Activated CD8-positive, alpha-beta T cell treated with anti-CD3 and anti-CD28 coated beads for 36 hours (primary cell): ENCODE data around the gene MCOLN2. TPM values are rescaled to one million over a fixed set of nuclear protein-coding genes. Genes with fewer than 3 reads are reported as not detected.
"Not testable (repeated sequence)": the region's sequence is repeated elsewhere in the genome, so short reads cannot be mapped to it uniquely, and the experiment has no call there.

Experiments
- ATAC-seq: fragments of 200-7000 bp; cut with Tn5 transposase; one replicate; pipeline ENCODE4 v1.10.0; 2021; ENCODE audit warnings: mild to moderate bottlenecking, moderate library complexity
- CTCF ChIA-PET: fragments of 350-600 bp; sonication (Branson Sonifier 250); formaldehyde crosslinking; loops from one replicate; lab custom pipeline; 2021; ENCODE audit warnings: antibody characterized with exemption; lab: Charles Lee
- POLR2A ChIA-PET: fragments of 350-600 bp; sonication (Branson Sonifier 250); formaldehyde crosslinking; loops from one replicate; lab custom pipeline; 2021; ENCODE audit warnings: antibody characterized with exemption; lab: Charles Lee
- DNase-seq: peaks from one replicate; pipeline ENCODE4 v3.0.0-alpha.2; 2020
- H3K27ac Mint-ChIP-seq: one replicate; pipeline ENCODE4 v1.8.0; 2021; ENCODE audit warnings: mild to moderate bottlenecking, mixed read lengths
- H3K27me3 Mint-ChIP-seq: one replicate; pipeline ENCODE4 v1.8.0; 2021; ENCODE audit warnings: mixed read lengths
- H3K36me3 Mint-ChIP-seq: one replicate; pipeline ENCODE4 v1.8.0; 2021; ENCODE audit warnings: low read depth, mixed read lengths
- H3K4me1 Mint-ChIP-seq: one replicate; pipeline ENCODE4 v1.8.0; 2021; ENCODE audit warnings: low read depth, mixed read lengths
- H3K4me3 Mint-ChIP-seq: one replicate; pipeline ENCODE4 v1.8.0; 2021; ENCODE audit warnings: mild to moderate bottlenecking, moderate library complexity, mixed read lengths
- H3K9me3 Mint-ChIP-seq: one replicate; pipeline ENCODE4 v1.8.0; 2021; ENCODE audit warnings: mixed read lengths
- intact Hi-C: fragments of 100-400 bp; cut with micrococcal nuclease; formaldehyde crosslinking; loops from one replicate; pipeline ENCODE4 v1.10.0; 2022
- total RNA-seq, 2 experiments: library from RNA; stranded (reverse); gene quantifications; one replicate each; pipeline ENCODE4 v1.2.3, GENCODE V29; 2021
- TF ChIP-seq, protein P1 (sequence below): fragments of 200-600 bp; IDR thresholded peaks from one replicate; pipeline ENCODE4 v1.8.0; 2022; ENCODE audit warnings: antibody characterized with exemption, mild to moderate bottlenecking

The MCOLN2 gene
- total RNA-seq, 2 experiments from 2014 or later, result 15.7 to 17.8 TPM

DNA sequence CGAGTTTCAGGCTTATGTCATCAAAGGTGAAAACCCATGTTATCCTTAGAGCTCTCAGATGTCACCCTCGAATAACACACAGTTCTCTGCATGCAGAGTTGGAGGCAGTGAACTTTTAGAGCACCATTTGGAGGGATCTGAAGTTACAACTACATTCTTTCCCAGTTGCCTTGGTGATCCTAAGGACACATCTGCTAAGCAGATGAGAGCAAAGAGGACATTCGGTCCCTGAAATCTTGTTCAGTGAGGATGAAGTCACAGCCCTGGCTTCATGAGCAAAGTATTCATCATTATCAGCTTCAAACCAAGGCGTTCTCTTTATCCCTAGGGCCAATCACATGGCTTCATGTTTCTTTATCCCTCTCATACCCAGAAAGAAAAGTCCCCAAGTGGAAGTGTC lies 23.1 kb upstream of the MCOLN2 start:
- H3K36me3 Mint-ChIP-seq, result no peaks in the 10 kb centered on the region
- H3K4me3 Mint-ChIP-seq, result no peak overlapping the region
- no peak for ATAC-seq
- no peaks in the 10 kb centered on the region for H3K9me3 Mint-ChIP-seq
- POLR2A ChIA-PET, result interaction anchor here (0.6 kb wide), 1 partner anchor 180 kb away, joined by 3 read pairs; the partner anchor contains the start of gene SYDE2
- TF ChIP-seq, protein P1, sequence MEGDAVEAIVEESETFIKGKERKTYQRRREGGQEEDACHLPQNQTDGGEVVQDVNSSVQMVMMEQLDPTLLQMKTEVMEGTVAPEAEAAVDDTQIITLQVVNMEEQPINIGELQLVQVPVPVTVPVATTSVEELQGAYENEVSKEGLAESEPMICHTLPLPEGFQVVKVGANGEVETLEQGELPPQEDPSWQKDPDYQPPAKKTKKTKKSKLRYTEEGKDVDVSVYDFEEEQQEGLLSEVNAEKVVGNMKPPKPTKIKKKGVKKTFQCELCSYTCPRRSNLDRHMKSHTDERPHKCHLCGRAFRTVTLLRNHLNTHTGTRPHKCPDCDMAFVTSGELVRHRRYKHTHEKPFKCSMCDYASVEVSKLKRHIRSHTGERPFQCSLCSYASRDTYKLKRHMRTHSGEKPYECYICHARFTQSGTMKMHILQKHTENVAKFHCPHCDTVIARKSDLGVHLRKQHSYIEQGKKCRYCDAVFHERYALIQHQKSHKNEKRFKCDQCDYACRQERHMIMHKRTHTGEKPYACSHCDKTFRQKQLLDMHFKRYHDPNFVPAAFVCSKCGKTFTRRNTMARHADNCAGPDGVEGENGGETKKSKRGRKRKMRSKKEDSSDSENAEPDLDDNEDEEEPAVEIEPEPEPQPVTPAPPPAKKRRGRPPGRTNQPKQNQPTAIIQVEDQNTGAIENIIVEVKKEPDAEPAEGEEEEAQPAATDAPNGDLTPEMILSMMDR, result no peak
- H3K27me3 Mint-ChIP-seq, result peaks cover 1% of the 10 kb centered on the region
- no peak for DNase-seq
- H3K27ac Mint-ChIP-seq, result no peak overlapping the region
- no peaks in the 10 kb centered on the region for H3K4me1 Mint-ChIP-seq
- intact Hi-C loops, result no loop called here
- CTCF ChIA-PET, result interaction anchor here (1.2 to 4.3 kb wide), 3 partner anchors 28 to 84 kb away, joined by 3 to 38 read pairs (median 4); partner anchors contain the start of gene MCOLN3

DNA sequence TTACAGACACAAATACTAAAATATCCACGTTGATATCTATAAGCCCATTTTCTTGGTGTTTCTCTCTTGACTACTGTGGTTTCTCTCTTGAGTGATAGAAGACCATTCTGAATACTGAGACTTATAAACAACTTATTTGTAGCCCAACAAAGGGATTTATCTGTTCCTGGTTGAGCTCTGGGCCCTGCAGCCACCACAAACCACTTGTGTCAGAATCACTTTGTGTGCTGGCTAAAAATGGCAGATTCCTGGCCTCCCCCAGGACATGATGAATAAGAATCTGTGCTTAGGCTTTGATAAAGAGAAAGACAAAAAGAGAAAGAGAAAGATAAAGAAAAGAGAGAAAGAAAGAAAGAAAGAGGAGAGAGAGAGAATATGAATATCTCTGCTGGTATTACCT lies 18.9 kb upstream of the MCOLN2 start:
- CTCF ChIA-PET, result interaction anchor here (1.6 kb wide), 1 partner anchor 71 kb away, joined by 5 read pairs; no protein-coding TSS in a partner anchor

DNA sequence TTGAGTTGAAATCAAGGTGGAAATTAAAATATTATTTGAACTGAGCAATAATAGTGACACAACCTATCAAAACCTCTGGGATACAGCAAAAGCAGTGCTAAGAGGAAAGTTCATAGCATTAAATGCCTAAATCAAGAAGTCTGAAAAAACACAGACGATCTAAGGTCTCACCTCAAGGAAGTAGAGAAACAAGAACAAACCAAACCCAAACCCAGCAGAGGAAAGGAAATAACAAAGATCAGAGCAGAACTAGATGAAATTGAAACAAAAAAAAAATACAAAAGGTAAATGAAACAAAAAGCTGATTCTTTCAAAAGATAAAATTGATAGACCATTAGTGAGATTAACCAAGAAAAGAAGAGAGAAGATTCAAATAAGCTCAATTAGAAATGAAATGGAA lies 8.7 kb upstream of the MCOLN2 start:
- H3K36me3 Mint-ChIP-seq, result peaks cover 15% of the 10 kb centered on the region
- H3K27ac Mint-ChIP-seq, POLR2A ChIA-PET, intact Hi-C loops, ATAC-seq, H3K4me3 Mint-ChIP-seq, H3K4me1 Mint-ChIP-seq, DNase-seq, H3K27me3 Mint-ChIP-seq: not testable (repeated sequence)
- H3K9me3 Mint-ChIP-seq, result peaks cover 34% of the 10 kb centered on the region
- CTCF ChIA-PET, result interaction anchor here (0.7 kb wide), 1 partner anchor 46 kb away, joined by 3 read pairs; no protein-coding TSS in a partner anchor

More for the DNA sequence above, 18.9 kb upstream of the MCOLN2 start:
- no peaks in the 10 kb centered on the region for H3K9me3 Mint-ChIP-seq
- POLR2A ChIA-PET, result no interaction called here
- no peak overlapping the region for H3K4me3 Mint-ChIP-seq
- no peak for DNase-seq
- TF ChIP-seq, protein P1, result no peak
- no peaks in the 10 kb centered on the region for H3K27me3 Mint-ChIP-seq
- no peak for ATAC-seq
- intact Hi-C loops, result no loop called here
- H3K4me1 Mint-ChIP-seq, result peaks cover 3% of the 10 kb centered on the region
- no peak overlapping the region for H3K27ac Mint-ChIP-seq
- H3K36me3 Mint-ChIP-seq, result no peaks in the 10 kb centered on the region

DNA sequence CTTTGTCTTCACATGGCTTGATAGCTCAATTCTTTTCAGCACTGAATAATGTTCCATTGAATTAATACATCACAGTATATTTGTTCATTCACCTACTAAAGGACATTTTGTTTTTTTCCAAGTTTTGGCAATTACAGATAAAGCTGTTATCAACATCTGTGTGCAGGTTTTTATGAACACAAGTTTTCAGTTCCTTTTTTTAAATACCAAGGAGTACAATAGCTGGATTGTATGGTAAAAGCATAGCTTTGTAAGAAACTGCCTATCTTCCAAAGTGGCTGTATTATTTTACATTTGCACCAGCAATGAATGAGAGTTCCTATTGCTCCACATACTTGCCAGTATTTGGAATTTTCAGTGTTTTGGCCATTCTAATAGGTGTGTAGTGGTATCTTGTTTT lies 4.8 kb upstream of the MCOLN2 start:
- POLR2A ChIA-PET, result no interaction called here

GRCh38 chr1:84998642-84999280 lies 1.8 kb upstream of the MCOLN2 start:
- DNase-seq (peak; percentile 71), ATAC-seq (peak; percentile 63)
- POLR2A ChIA-PET, result interaction anchor here (1.4 kb wide), 1 partner anchor 60 kb away, joined by 3 read pairs; no protein-coding TSS in a partner anchor
- peaks cover 27% of the 10 kb centered on the region for H3K4me1 Mint-ChIP-seq
- CTCF ChIA-PET, result interaction anchor here (1.0 to 2.1 kb wide), 4 partner anchors 28 to 261 kb away, joined by 3 to 8 read pairs (median 4); partner anchors contain the start of gene C1orf52
- H3K9me3 Mint-ChIP-seq, result peaks cover 3% of the 10 kb centered on the region
- peak overlapping the region; percentile 77 for H3K4me3 Mint-ChIP-seq
- H3K36me3 Mint-ChIP-seq, result peaks cover 5% of the 10 kb centered on the region
- TF ChIP-seq, protein P1, result no peak
- intact Hi-C loops, result no loop called here
- H3K27me3 Mint-ChIP-seq, result peaks cover 19% of the 10 kb centered on the region
- peak overlapping the region; percentile 70 for H3K27ac Mint-ChIP-seq

More for the DNA sequence above, 4.8 kb upstream of the MCOLN2 start:
- intact Hi-C loops, result no loop called here
- no peak overlapping the region for H3K4me3 Mint-ChIP-seq
- no peak for DNase-seq
- ATAC-seq, result no peak
- no peak overlapping the region for H3K27ac Mint-ChIP-seq
- H3K36me3 Mint-ChIP-seq, result peaks cover 15% of the 10 kb centered on the region
- H3K4me1 Mint-ChIP-seq, result peaks cover 23% of the 10 kb centered on the region
- H3K27me3 Mint-ChIP-seq, result peaks cover 19% of the 10 kb centered on the region
- H3K9me3 Mint-ChIP-seq, result peaks cover 22% of the 10 kb centered on the region
- TF ChIP-seq, protein P1, result no peak
- CTCF ChIA-PET, result interaction anchor here (0.9 to 3.9 kb wide), 2 partner anchors 57 to 258 kb away, joined by 3 to 27 read pairs; partner anchors contain the start of gene C1orf52
